Measurements from ENCODE around the gene LBH. TPM values are rescaled to one million over a fixed set of nuclear protein-coding genes. Genes with fewer than 3 reads are reported as not detected.

Gene LBH
- total RNA-seq, 6 experiments from 2014 or later = 24.4 to 99.2 (median 92.8) TPM

DNA sequence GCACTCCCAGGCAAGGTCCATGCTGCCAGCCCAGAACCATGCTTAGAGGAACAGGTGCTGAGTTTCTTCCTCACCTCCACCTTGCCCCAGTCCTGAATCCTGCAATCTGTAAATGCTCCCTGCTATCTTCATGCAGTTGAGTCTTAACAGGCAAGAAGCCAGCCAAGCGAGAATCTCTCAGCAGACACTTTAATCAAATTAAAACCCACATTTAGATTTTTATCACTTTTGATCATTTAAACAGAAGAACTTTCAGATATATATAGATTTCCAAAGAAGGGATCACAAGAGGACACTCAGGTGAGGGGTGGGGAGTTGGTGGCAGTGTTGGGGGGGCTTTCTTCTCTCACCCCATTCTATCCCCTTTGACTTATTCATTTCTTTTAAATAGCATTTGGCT is 25.9 kb upstream of the LBH start:
- Mint-ChIP-seq H3K27me3 (ENCODE audit: insufficient read depth) (peaks cover 15% of the 10 kb centered on the region; the same call in 1 of the 2 replicates), H3K4me3 (no peak overlapping the region), H3K4me1 (ENCODE audit: low read depth) (peaks cover 6% of the 10 kb centered on the region; the same call in 1 of the 2 replicates), H3K27ac (no peak overlapping the region), H3K9me3 (no peaks in the 10 kb centered on the region), H3K36me3 (ENCODE audit: low read depth) (no peaks in the 10 kb centered on the region)
- TF ChIP-seq, protein P1, sequence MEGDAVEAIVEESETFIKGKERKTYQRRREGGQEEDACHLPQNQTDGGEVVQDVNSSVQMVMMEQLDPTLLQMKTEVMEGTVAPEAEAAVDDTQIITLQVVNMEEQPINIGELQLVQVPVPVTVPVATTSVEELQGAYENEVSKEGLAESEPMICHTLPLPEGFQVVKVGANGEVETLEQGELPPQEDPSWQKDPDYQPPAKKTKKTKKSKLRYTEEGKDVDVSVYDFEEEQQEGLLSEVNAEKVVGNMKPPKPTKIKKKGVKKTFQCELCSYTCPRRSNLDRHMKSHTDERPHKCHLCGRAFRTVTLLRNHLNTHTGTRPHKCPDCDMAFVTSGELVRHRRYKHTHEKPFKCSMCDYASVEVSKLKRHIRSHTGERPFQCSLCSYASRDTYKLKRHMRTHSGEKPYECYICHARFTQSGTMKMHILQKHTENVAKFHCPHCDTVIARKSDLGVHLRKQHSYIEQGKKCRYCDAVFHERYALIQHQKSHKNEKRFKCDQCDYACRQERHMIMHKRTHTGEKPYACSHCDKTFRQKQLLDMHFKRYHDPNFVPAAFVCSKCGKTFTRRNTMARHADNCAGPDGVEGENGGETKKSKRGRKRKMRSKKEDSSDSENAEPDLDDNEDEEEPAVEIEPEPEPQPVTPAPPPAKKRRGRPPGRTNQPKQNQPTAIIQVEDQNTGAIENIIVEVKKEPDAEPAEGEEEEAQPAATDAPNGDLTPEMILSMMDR (IDR thresholded peaks at IDR 0.05) = no peak
- DNase-seq = no peak

DNA sequence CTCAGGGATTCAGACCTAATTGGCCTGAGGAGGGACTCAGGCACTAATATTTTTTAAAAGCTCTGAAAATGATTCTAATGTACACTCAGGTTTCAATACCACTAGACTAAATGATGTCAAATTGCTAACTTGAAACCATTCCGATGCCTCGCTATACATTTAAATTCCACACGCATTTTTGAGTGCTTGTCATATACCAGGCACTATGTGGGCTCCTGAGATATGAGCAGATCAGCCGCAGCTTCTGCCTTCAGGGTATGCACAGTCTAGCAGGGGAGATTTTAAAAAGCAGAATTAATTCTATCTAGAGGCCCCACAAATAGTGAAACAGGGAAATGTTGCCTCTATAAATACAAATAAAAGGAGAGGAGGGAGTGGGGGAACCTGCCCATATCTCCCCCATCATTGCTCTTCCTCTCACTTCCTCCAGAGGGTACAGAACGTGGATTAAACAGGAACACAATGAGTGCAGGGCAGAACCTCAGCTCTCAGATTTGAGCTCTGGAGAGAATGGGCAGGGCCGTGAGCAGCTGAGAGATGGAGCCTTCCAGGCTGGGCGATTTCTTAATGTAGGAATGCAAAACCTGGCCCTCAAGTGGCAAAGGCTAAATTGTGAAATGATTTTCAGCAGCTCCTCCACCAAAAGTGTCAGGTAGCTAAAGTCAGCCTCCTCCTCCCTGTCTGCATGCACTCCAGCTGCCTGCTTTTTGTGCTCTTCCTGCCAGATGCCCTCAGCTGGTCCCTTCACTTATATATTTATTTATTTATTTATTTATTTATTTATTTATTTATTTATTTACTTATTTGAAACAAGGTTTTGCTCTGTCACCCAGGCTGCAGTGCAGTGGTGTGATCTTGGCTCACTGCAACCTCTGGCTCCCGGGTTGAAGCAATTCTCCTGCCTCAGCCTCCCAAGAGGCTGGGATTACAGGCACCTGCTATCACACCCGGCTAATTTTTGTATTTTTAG is 24.6 kb upstream of the LBH start:
- no peak overlapping the region for H3K4me3 Mint-ChIP-seq
- no peaks in the 10 kb centered on the region for H3K9me3 Mint-ChIP-seq
- TF ChIP-seq, protein P1 (IDR thresholded peaks at IDR 0.05) = no peak
- peaks cover 15% of the 10 kb centered on the region; the same call in 1 of the 2 replicates for H3K27me3 Mint-ChIP-seq (ENCODE audit: insufficient read depth)
- no peak for DNase-seq
- H3K27ac Mint-ChIP-seq = no peak overlapping the region
- H3K36me3 Mint-ChIP-seq (ENCODE audit: low read depth) = no peaks in the 10 kb centered on the region
- peaks cover 4% of the 10 kb centered on the region; the same call in 1 of the 2 replicates for H3K4me1 Mint-ChIP-seq (ENCODE audit: low read depth)

DNA sequence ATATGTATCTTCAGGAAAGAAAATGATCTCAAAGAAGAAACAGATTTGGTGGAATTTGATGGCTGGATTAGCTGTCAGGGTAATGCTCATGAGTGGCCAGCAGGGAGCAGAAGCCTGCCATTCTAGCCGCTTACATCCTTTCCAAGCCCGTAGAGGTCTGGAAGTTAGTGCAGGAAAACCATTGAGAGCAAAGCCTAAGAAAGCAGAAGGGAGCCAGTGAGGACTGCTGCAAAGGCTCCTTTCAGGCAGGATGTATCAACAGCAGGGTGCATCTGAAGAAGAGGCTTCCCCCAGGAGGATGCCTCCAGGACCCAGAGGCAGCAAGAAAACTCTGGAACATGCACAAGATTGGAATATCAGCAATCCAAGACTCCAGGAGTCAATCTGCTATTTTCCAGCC is 22.9 kb upstream of the LBH start:
- Mint-ChIP-seq H3K4me3 (no peak overlapping the region), H3K9me3 (no peaks in the 10 kb centered on the region), H3K36me3 (ENCODE audit: low read depth) (no peaks in the 10 kb centered on the region), H3K4me1 (ENCODE audit: low read depth) (no peaks in the 10 kb centered on the region), H3K27ac (no peak overlapping the region), H3K27me3 (ENCODE audit: insufficient read depth) (peaks cover 15% of the 10 kb centered on the region; the same call in 1 of the 2 replicates)
- TF ChIP-seq, protein P1 (IDR thresholded peaks at IDR 0.05) = peak; percentile 95
- peak; percentile 69 for DNase-seq

DNA sequence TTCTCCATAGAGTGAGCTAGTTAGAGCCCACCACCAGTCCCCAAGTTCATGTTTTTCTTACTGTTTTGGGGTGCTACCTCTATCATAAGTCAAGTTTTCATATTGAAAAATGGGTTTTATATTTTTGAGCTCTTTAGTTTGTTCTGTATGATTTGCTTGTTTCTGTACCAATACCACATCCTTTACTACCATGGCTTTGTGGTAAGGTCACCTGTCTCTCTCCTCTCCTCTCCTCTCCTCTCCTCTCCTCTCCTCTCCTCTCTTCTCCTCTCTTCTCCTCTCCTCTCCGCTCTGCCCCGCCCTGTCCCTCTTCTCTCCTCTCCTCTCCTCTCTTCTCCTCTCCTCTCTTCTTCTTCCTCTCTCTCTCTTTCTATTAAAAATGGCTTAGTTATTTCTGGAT is 22.1 kb upstream of the LBH start:
- no peak for DNase-seq
- Mint-ChIP-seq H3K4me1 (ENCODE audit: low read depth) (no peaks in the 10 kb centered on the region), H3K36me3 (ENCODE audit: low read depth) (no peaks in the 10 kb centered on the region), H3K9me3 (no peaks in the 10 kb centered on the region), H3K4me3 (no peak overlapping the region), H3K27me3 (ENCODE audit: insufficient read depth) (peaks cover 13% of the 10 kb centered on the region; the same call in 1 of the 2 replicates), H3K27ac (no peak overlapping the region)
- TF ChIP-seq, protein P1 (IDR thresholded peaks at IDR 0.05) = no peak

DNA sequence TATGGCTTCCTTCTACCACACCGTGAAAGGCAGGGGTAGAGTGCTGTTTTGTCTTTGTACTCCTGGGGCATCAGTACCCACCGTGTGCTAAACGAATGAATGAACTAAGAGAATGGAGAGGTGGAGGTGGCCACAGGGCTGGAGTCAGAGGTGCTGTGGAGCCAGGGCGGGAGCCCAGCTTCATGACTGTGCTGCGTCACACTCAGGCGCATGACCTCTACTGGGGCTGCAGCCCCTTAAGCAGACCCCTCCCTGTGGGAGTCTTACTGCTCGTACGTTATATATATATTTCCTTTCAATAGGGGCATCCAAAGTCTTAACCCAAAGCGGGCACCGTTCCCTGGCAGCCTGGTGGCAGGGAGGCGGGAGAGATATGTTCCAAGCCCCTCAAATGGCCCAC is 18.0 kb upstream of the LBH start:
- no peaks in the 10 kb centered on the region for H3K9me3 Mint-ChIP-seq
- no peaks in the 10 kb centered on the region for H3K4me1 Mint-ChIP-seq (ENCODE audit: low read depth)
- H3K4me3 Mint-ChIP-seq = no peak overlapping the region
- no peak overlapping the region for H3K27ac Mint-ChIP-seq
- no peaks in the 10 kb centered on the region for H3K36me3 Mint-ChIP-seq (ENCODE audit: low read depth)
- TF ChIP-seq, protein P1 (IDR thresholded peaks at IDR 0.05) = no peak
- DNase-seq = no peak
- H3K27me3 Mint-ChIP-seq (ENCODE audit: insufficient read depth) = no peaks in the 10 kb centered on the region; the same call in 1 of the 2 replicates
